Right kidney (tissue), 1 donor: ENCODE data around the gene MYO18B.

ENCODE experiments used
- DNase-seq: peaks from one replicate; pipeline ENCODE4 v3.0.0-alpha.2; 2016

MYO18B gene

GRCh38 chr22:25775531-25775930 is 33.5 kb downstream of the MYO18B start:
- DNase-seq: peak; percentile 13

DNA sequence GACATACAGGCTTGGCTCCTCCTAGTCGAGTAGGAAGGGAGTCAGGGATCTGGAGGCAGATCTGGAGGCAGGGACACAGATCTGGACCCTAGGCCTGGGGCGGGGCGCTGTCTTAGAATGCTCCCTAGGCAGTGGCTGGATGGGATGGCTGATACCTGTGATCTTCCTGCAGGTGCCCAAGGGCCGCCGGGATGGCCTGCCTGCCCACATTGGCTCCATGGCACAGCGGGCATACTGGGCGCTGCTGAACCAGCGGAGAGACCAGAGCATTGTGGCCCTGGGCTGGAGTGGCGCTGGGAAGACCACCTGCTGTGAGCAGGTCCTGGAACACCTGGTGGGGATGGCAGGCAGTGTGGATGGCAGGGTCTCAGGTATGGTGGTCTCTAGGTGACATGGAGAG is 35.4 kb downstream of the MYO18B start:
- no peak for DNase-seq

- DNase-seq: no peak
Observed at GRCh38 chr22:25777870-25778269, 35.9 kb downstream of the MYO18B start.

DNA sequence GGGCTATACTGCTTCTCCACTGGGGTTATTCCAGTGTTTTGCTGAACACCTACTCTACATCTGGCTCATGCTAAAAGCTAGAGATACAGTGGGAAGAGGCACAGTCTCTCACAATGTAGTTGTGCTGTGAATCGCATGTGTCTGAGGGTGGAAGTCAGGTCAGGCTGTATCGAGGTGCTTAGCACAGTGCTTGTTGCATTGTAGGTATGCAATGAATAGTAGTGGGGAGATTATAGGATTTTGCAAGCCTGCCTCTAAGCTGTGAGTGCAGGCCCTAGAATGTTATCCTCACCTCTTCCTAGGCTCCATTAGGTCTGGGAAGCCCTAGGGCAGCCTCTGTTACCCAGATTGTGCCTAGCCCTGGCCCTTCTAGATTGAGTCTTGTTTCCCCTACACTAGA is 37.4 kb downstream of the MYO18B start:
- no peak for DNase-seq

- no peak for DNase-seq
Observed at GRCh38 chr22:25779890-25780289, 37.9 kb downstream of the MYO18B start.

DNA sequence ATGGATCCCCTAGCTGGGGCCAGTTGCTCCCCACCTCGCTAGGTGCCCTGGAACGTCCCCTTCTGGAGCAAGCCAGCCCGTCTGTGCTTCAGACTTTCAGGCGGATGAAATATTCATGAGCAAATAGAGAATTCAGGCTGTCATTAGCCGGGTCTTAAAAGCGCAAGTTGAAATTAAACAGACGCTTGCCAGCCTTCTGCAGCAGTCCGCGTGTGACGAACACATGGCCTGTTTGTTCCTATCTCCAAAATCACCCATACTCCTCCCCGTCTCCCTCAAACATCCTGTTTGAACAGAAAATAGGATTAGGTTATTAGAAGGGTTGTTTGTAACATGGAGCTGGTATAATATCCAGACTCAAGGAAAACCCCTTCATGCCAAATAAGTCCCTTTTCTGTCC is 38.7 kb downstream of the MYO18B start:
- DNase-seq: no peak

DNA sequence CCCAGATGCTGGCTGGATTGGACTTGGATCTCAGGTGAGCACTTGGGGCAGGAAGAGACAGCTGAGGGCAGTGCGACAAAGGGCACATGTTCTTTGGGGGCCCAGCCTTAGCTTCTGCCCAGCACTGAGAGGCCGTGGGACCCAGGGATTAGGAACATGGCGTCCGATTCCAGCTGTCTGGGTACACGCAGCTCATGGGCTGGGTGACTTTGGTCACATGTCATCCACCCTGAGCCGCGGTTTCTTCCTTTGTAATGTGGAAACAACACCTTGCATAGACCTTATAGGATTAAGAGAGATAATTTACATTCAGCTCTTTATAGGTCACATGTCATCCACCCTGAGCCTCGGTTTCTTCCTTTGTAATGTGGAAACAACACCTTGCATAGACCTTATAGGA is 39.8 kb downstream of the MYO18B start:
- no peak for DNase-seq

GRCh38 chr22:25782831-25783230 is 40.8 kb downstream of the MYO18B start:
- no peak for DNase-seq

DNA sequence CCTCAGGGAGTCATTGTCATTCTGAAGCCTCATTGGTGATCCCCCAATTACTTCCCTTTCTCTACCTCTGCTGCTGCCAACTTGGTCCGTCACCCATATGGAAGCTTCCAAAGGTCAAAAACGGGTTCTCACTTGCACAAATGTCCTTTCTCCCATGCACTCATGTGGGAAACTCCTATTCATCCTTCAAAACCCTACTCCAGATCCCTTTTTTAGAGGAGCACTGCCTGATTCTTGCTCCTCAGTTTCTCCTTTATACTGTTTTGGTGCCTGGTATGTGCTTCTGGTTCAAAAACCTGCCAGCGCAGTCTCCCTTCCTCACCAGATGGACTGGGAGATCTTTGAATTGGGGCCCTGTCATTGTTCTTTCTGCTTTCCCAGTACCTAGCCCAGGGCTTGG is 41.9 kb downstream of the MYO18B start:
- no peak for DNase-seq

GRCh38 chr22:25786165-25786564 is 44.2 kb downstream of the MYO18B start:
- DNase-seq: no peak

- no peak for DNase-seq
Observed at GRCh38 chr22:25791556-25791955, 49.6 kb downstream of the MYO18B start.

DNA sequence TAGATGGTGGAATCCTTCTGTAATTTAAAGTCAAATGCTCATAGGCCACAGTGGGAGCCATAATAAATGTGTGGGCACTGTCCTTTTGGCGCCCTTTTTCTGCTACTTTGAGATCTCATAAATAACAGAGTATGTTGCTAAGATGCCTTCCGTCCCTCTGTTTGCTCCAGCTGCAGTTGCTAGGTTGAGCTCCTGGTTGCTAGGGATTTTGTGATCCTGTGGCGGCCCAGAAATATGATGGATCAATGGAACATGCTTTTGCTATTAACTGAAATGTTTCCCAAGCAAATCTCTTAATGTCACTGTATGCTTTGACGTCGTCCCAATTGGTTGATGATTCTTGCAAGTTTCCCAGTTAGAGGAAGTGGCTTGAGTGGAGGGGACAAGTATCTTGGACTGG is 53.5 kb downstream of the MYO18B start:
- no peak for DNase-seq

DNA sequence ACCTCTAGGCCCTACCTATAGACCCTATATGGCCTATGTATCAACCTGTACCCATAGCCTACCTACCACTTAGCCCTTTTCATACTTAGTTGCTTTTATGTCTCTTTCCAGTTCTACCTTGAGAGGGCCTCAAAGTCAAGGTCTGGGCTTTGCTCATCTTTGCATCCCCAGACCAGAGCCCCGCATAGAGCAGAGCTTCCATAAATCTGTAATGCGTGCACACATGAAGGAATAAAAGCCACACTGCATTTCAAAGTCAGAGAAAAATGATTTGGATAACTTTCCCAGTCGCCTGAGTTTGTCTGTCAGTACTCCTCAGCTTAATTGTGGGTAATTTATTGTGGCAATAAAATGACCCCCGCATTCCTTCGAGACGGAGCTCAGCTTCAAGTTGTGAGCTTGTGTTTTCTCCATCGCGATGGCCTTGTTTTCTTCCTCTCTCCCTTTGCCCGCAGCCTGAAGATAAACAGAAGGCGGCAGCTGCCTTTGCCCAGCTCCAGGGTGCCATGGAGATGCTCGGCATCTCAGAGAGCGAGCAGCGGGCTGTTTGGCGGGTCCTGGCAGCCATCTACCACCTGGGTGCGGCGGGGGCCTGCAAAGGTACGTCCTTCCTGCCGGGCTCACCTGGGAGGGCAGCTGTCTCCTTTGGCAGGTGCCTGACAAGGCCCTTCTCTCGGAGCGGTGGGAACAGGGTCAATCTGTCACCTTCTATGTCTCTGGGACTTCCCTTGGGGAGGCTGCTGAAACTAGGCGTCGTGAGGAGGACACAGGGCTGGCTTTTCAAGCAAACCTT is 55.7 kb downstream of the MYO18B start:
- DNase-seq: no peak

DNA sequence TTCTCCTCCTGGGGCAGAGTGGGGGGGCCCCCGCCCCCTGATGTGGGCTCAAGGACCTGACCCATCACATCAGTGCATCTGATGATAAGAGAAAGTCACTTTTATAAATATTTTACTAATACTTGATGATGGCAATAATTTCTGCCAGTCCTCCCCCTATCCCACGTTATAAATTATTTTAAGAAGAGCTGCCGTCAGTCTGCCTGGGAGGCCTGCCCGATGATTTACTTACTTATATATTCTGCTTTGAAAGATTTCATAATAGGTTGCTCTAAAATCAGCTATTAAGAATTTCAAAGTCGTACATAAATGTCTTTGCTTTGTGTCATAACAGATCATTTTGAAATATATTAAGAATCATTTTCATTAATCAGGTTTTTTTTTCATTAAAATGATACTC is 58.8 kb downstream of the MYO18B start:
- DNase-seq: no peak

GRCh38 chr22:25802018-25802417 is 60.0 kb downstream of the MYO18B start:
- DNase-seq: no peak

GRCh38 chr22:25804676-25805075 is 62.7 kb downstream of the MYO18B start:
- DNase-seq: no peak

DNA sequence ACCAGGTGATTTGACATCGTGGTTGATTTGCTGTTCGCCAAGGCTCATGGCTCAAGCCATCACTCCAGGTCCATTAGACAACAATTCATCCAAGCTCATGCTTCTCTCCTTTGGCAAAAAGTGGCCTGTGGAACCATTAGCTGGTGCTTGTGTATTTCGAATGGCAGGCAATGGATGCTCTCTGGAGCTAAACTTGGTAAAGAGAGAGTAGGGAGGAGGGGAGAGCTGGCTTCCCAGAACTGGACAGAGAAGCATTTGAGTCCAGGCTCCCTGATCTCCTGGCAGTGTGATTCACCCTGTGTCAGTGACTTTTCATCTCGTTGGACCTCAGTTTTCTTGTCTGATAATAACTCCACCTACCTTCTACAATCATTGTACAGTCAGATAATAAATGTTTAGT is 64.6 kb downstream of the MYO18B start:
- DNase-seq: no peak

GRCh38 chr22:25814685-25815084 is 72.7 kb downstream of the MYO18B start:
- no peak for DNase-seq

DNA sequence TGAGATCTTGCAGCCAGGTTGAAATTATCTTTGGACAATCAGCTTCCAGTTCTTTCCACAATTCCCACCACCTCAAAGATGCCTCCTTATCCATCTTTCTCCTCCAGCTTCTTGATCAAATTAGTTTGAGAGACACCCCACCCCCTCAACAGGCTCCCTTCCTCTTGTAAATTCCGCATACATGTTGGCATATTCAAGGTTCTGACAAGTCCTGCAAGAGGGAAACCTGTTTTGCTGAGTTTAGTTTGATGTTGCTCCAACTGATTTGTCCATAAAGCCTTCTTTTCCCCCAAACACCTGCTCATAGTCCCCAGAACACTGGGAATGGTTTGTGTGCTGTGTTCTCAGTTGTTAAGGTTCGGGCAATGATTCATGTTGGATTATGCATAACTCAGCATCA is 73.6 kb downstream of the MYO18B start:
- no peak for DNase-seq

- no peak for DNase-seq
Observed at GRCh38 chr22:25816522-25817059, 74.6 kb downstream of the MYO18B start.

- DNase-seq: no peak
Observed at GRCh38 chr22:25817092-25817943, 75.3 kb downstream of the MYO18B start.

- DNase-seq: no peak
Observed at GRCh38 chr22:25818541-25818940, 76.6 kb downstream of the MYO18B start.

GRCh38 chr22:25822344-25822743 is 80.4 kb downstream of the MYO18B start:
- no peak for DNase-seq

GRCh38 chr22:25823276-25823675 is 81.3 kb downstream of the MYO18B start:
- no peak for DNase-seq
